HG03460 (cell line): Measurements from ENCODE around the gene TGFBI.

Source experiments
- ATAC-seq: cut with Tn5 transposase; IDR thresholded peaks from one replicate; pipeline ENCODE4 v1.9.1; 2021; ENCODE audit not compliant: unreplicated experiment

TGFBI gene

DNA sequence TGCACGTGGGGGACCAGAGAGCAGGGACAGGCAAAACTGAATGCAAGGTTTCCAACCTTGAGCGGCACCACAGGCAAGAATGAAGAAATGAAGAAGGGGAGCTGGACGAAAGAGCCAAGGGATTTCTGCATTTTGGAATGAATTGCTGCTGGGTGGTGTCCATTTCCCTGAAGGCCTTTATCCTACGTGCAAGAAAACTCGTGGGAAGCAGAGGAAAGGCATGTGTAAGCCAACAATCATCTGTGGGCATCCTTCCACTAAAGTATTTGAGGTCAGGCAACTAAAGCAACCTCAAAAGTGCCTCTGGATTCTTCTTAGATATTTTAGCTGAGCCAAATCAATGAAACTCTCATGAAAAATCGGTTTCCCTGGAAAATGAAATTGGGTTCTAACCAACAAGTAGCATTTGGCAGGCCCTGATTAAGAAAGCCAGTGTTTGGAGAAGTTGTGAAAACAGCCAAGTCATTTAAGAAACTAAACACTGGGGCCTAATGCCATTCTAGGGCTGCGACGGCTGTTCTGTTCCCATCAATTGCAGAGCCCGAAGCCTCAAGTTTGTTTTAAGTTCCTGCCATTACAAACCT is 4.7 kb upstream of the TGFBI start:
- ATAC-seq, result no peak

DNA sequence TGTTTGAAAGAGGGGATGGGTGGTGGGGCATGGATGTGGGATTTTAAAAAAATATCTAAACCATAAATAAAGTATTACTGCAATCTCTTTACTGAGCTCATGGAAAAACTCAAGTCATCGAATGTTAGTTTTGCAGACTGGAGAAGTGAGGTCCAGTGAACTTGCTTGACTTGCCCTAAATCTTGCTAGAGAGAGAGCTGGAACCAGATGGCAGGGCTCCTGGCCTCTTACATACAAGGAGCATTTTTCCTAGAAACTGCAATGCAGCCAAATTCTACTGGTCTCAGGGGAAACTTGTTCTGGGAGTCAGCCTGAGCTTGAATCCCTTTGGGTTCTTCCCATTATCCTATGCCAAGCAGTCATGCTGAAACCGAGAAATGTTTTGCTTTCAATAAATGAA is 2.9 kb upstream of the TGFBI start:
- no peak for ATAC-seq

DNA sequence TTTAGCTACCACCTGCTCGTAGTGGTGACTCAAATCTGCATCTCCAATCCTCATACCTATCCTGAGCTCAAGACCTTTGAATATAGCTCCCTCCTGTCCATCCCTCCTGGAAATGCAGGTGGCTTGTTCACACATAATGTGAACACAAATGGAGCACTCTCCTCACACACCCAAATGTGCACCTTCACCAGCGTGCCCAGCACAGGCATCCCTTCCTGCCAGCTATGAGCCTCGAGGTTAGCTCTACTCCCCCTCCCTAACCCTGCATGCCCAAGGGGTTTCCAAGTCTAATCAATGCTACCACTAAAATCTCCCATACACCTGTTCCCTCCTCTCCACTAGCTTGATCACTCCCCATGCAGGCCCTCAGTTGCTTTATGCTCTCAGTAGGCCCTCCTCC is 2.2 kb upstream of the TGFBI start:
- ATAC-seq, result no peak

DNA sequence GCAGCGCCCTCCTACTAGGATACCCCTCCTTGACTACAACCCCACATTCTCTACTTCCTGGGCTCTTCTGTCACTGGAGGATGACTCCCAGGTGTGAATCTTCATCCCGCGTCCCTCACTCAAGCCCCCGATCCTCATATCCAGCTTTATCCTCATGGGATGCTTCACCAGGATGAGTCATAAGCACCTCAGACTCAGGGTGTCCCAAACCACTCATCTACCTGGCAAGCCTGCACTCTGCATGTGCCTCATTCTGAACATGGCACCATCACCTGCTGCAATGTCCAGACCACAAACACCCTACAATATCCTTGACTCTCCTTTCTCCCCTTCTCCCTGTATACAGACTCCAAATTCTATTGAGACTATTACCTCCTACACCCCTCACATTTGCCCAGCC is 1.5 kb upstream of the TGFBI start:
- ATAC-seq, result no peak

DNA sequence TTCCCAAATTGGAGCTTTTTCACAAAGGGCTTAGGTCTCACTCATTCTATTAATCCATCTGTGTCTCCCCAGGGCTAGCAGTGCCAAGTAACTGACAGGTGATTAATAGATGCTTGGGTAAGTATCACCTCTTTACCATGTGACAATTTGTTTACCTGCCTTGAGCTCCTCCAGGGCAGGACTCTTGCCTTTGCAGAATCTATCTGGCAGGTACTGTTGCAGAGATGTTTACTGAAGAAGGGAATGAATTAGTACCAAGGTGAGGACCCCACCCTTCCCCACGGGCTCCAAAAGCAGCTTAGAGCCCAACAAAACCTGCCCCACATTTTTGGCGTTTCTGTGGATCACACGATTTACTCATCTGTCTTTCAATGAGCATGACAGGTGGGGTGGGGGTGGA is 698 bp upstream of the TGFBI start:
- ATAC-seq, result no peak

DNA sequence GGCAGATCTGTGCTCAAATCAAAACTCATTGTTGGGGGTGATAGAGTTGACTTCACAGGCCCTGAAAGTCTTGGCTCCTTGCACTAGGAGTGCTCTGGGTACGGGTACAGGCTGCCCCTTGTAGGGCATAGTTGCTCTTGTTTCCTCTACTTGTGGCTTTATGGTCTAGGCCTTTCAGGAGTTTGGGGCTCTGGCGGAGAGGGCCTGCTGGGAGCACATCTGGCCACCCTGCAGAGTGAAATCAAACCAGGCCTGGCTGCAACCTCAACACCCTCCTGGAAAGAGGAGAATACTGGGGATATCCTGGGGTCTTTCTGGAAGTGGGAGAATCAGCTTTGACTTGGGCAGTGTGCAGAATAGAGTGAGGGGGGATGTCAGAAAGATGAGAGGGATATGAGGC is 1.5 kb downstream of the TGFBI start:
- no peak for ATAC-seq

DNA sequence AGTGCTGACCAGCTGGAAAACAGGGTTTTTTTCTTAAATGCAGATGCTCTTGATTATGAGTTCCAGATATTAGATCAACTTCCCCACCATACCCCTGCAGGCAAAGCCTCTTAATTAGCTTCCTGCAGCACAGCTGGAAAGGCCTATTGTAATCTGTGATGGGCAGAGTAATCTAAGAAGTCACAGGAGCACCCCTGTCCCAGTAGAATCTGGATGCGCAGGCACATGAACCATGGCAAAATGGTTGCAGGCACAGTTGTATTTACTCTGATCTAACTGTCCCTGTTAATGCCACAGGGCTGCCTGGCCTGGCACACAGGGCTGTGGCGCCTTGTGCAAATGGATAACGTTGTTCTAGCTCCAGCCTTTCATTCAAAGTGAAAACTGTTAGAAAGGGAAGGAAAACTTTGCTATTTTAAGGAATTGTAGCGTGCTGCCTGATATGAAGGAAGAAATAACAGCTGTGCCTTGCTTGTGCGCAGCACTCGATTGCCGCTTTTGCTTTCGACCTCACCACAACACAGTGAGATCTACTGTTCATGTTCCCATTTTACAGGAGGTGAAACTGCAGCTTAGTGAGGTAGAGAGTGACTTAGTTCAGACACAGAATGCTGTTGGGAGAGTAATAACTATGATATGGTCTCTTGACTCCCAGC is 2.3 kb downstream of the TGFBI start:
- no peak for ATAC-seq

DNA sequence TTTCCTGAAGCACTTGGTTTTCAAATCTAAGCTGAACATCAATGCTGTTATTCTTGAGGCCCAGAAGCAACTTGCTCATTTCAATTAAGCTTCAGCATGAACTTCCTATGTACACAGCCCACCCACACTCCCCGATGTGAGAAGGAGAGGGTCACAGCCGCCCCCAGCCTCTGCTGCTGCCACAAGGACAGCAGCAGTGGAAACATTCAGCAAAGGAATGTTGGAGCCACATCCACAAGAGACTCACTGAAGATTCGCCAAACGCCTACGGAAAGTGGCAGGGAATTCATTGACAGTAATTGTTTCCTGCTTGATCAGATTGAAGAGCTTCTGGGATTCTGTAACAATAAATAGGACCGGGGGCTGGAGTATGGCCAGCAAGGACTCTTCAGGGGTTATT is 2.9 kb downstream of the TGFBI start:
- ATAC-seq, result no peak

DNA sequence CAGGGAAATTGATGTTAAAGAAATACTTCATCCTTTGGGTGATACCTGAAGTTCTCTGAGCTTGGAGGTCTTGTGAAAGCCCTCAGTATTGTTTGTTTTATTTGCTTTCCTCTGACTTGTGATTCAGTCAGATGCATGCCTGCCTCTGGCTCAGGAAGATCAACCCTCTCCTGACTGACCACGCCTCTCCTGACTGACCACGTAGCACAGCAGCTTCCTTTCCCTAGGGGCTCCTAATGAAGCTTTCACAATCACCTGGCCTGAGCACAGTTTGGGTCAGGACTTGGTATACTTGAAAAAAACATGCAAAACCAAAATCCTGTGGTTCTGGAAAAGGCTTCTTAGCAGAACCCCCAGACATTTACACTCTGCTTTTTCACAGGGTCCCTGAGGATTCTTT is 3.8 kb downstream of the TGFBI start:
- ATAC-seq, result no peak

DNA sequence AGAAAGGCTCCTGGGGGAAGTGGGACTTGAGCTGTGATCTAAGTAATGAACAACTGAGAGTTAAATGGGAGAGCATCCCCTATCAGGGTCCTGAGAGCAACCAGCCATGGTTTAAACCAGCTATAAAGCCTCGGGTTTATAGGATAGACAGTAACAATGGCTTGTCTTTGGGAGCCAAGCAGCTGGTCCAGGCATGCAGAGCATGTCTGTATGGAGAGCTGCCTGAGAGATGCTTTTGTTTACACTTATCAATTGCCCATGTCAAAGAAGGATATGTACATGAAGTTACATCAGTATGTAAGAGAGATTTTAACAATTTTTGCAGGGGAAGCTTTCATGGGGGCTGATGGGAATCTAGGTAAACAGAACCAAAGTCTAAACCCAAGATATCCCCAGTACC is 4.4 kb downstream of the TGFBI start:
- no peak for ATAC-seq

DNA sequence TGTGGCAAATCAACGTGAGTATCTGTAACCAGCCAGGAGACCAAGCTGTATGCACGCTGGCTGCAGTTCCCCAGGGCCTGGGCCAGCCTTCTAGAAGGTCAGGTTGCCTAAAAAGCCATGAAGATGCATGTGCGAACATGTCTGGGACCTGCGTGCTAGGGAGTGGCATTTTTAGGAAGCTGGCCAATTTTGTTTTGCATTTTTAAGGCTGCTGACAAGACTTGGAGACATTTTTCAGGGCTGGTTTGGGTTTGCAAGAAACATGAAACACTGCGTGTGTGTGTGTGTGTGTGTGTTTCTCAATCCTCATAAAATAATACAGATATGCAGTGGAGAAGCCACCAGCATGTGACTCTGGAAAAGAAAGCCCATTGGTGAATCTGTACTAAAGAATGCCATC is 5.1 kb downstream of the TGFBI start:
- ATAC-seq, result no peak

DNA sequence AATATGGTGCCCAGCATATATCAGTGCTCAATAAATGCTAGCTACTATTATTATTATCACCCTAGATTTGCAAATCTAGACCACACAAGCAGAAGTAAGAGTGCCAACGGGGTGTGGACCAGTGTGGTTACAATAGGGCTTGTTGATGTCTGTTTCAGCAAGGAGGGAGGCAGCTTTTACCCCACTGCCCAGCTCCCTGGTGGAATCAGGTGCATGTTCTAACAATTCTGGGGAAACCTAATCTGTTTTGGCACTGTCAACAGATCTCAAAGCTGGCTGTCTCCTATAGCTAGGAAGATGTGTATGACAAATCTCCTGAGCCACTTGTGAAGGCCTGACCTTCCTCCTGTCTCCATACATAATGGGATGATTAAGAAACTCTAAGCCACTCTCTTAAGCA is 5.7 kb downstream of the TGFBI start:
- no peak for ATAC-seq

DNA sequence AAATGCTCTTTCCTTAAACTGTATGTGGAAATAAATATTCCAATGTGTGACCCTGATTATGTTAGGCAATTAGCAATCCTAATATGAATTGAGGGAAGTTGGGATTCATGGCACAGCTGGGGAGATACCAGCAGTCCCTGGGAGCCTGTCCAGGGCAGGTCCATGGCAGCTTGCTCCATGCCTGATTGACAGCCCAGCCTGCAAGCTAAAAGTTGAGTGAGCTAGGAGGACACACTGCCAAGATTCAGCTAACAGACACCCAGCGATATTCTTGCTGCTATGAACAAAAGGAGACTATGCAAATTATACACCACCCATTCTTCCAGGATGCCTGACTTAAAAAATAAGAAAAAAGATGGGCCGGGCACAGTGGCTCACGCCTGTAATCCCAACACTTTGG is 6.2 kb downstream of the TGFBI start:
- no peak for ATAC-seq

DNA sequence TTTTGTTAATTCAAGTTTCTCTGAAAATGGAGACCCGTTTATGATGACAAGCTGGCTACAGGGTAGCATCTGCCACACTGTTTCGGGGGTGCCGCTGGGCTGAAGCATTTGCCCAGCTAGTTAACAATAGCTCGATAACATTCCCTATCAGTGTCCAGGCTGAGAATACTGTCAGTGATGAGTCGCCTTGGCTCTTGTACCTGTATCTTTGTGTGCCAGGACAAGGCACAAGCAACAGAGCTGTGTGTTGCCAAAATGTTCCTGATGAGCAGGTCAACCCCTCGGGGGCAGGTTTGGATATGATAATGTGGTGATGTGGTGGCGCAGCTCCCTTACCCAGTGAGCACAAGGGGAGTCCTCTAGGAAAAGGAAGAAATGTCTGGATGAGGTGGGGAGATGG is 7.0 kb downstream of the TGFBI start:
- ATAC-seq, result no peak

DNA sequence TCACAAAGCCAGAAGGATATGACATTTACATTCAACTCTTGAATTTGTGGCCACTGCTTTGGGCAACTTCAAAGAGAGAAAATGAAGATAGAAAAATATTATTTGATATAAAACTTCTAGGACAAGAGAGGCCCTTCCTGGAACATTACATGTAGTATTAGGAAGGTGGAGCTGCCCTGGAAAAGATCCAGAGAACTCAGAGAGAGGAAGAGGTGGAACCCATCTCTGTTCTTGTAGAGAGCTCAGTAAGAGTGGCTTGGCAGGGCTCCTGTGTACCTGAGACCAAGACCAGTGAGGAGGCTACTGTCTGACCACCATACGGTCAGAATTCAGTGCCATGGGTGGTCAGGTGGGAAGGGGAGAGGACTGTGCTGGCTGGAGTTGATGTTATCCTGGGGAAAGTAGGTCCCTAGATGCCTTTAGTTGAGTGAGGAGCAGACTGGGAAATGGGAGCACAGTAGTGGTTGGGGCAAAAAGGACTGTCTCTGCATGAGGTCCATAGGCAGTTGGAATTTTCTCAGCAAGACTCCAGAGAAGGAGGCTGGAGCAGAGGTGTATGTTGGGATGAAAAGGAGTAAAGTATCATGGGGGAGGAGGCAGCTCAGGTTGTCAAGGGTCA is 7.6 kb downstream of the TGFBI start:
- ATAC-seq, result no peak

DNA sequence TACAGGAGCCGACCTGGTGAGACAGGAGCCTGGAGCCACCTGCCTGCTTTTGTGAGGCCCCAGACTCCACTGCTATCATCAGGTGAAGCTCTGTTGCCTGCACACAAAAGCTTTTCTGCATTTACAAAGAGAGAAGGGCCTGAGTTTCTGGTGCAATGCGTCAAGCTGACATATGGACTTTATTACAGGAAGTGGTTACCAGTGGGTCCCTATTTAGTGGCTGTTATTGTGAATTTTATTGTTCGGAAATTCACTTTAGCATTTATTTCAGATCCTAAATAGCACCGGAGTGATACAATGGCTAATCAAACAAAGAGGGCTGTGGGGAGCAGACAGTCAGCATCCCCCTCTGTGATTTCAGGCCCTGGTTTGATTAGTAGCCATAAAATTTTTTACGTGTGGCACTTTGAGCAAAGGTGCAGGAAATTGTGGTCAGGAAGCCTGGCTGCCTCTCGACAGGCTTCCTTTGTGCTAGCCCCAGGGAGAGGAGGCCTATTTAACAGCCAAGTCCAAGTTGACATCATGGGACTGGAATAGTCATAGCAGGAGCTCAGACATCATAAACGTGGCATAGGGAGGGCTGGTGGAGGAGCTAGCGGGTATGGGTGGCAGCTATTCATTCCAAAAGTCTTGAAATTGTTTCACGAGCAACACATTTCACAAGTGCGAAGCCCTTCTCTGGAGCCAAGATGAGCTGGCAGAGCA is 8.4 kb downstream of the TGFBI start:
- ATAC-seq, result peak; percentile 73

DNA sequence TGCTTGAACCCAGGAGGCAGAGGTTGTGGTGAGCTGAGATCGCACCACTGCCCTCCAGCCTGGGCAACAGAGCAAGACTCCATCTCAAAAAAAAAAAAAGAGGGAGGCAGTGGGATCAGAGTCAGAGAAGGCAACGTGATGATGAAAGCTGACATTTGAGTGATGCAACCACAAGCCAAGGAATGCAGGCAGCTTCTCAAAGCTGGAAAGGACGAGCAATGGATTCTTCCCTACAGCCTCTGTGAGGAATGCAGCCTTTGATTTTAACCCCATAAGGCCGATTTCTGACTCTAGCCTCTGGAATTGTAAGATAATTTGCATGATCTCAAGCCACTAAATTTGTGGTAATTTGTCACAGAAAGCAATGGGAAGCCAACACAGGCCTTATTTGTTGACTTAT is 9.8 kb downstream of the TGFBI start:
- no peak for ATAC-seq

DNA sequence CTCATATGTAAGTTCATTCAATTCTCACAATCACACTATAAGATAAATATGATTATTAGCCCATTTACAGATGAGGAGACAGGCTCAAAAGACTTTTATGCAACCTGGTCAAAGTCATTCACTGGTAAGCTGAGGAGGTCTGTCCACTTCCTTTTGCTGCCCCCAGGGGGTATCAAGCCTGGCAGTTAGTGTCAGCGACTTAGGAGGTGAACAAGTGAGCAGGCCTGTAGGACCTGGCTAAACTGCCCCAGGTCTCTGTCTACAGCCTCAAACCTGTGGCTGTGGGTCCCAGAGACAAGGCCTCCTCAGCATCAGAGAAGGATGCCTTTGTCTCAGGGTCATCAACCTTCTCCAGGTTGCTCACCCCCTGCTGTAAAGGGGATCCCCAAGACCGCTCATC is 10.4 kb downstream of the TGFBI start:
- ATAC-seq, result no peak

DNA sequence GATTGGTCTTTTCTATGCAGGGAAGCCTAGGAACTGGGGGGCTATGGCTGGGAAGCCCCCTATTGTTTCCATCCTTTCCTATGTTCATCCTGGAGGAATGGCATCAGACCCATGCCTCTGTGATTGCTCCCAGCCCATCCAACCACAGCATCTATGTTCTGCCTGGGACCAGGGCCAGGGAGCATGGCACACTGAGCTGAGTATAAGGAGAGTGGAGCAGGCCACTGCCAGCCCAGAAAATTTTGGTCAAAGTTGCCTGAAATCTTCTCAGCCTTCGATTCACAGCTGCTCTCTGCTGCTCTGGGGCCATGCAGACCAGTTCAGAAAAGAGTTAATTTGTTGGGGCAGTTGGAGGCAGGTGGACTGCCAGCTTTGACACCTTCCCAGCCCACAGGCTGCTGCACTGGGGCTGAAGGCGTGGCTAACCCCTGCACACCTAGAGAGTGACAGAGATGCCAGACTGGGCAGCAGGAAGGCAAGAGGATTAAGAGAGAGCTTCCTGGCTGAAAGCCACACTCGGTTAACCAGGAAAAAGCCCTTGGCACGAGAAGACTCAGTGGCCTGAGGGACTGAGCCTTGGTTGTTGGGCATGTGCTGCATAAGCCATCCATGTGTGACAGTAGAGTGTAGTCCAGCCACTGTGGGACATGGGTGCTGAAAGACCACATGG is 12.1 kb downstream of the TGFBI start:
- no peak for ATAC-seq

DNA sequence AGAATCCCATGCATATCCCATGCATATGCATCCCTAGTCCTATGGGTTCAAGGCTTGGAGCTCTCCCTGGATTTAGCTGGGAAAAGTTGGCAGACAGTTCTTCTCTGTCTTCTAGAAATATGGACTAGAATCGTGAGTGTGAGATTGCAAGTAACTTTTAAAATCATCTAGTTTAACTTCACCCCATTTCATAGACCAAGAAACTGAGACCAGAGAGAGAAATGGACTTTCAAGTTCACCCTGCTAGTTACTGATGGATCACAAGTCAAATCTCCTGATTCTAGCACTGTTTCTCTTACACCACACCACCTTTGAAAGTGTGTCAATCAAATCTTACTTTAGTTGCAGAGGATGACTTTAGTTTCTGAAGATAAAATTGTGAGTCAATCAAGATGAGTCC is 13.4 kb downstream of the TGFBI start:
- ATAC-seq, result no peak

DNA sequence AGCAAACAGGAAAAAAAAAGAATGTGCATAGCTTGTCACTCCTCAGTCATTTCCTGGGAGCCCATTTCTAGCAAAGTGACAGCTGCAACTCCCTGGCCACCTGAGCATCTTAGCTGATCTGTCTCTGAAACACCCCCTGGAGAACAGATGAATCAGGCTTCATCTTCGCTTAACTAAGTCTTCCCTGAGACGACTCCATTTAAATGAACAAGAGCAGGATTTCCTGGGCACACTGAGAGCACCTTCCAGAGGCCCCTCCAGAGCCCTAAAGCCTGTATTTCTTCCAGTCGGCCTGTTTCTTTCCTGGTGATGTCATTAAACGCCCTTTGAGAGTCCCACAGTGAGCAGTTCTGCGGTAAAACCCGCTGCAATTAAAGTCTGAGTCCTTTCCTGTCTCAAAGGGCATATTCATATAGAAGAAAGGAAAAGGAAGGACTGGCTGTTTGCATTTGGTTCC is 13.9 kb downstream of the TGFBI start:
- ATAC-seq, result no peak

DNA sequence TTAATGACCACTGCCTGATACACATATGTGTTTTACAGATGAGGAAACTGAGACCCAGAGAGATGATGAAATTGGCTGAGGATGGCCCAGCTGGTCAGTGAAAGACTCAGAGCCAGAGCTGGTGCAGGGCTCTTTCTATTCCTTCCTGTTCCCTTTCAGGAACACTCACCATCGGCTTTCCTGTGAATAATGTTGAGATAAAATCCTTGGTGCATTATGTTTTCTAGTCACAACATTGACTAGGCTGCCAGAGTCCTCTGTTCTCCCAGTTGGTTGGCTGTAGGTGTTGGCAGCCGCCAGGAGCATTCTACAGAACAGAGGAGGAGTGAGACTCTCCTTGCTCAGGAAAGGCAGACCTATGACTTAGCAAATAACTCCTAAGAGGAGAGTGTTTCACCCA is 14.8 kb downstream of the TGFBI start:
- no peak for ATAC-seq
